Measurements from ENCODE around the gene MICU1. TPM values are rescaled to one million over a fixed set of nuclear protein-coding genes. Genes with fewer than 3 reads are reported as not detected.
"Not testable (repeated sequence)": the region's sequence is repeated elsewhere in the genome, so short reads cannot be mapped to it uniquely, and the experiment has no call there.

The MICU1 gene
- polyA plus RNA-seq, 1 experiment: 61.7 TPM

- Histone ChIP-seq H3K27me3 (ENCODE audit: control insufficient read depth, insufficient read depth, low read length) (no peaks in the 10 kb centered on the region), H3K9me3 (ENCODE audit: control insufficient read depth, insufficient read depth, low read length) (no peaks in the 10 kb centered on the region), H3K4me3 (ENCODE audit: low read depth, low read length) (no peak overlapping the region), H3K27ac (ENCODE audit: low read depth, low read length) (no peak overlapping the region)
- CTCF ChIA-PET: interaction anchor here (0.6 kb wide), 1 partner anchor 41 kb away, joined by 4 read pairs; no protein-coding TSS in a partner anchor
- no peak for DNase-seq (ENCODE audit: low read depth, low spot score)
- no peak for TF ChIP-seq CTCF (IDR thresholded peaks at IDR 0.05; ENCODE audit: low read depth, low read length)
- POLR2A ChIA-PET: no interaction called here
Measured at GRCh38 chr10:72435570-72435969, 190.3 kb downstream of the MICU1 start.

GRCh38 chr10:72430936-72431335 lies 194.9 kb downstream of the MICU1 start:
- H3K9me3 ChIP-seq (ENCODE audit: control insufficient read depth, insufficient read depth, low read length); H3K27me3 ChIP-seq (ENCODE audit: control insufficient read depth, insufficient read depth, low read length); H3K4me3 ChIP-seq (ENCODE audit: low read depth, low read length); DNase-seq (ENCODE audit: low read depth, low spot score); CTCF ChIA-PET; POLR2A ChIA-PET; H3K27ac ChIP-seq (ENCODE audit: low read depth, low read length): not testable (repeated sequence)

- no peak for DNase-seq (ENCODE audit: low read depth, low spot score)
- CTCF ChIA-PET: interaction anchor here (0.6 kb wide), 1 partner anchor 55 kb away, joined by 4 read pairs; no protein-coding TSS in a partner anchor
- POLR2A ChIA-PET: no interaction called here
Measured at GRCh38 chr10:72429931-72430330, 195.9 kb downstream of the MICU1 start.

GRCh38 chr10:72426986-72427385 lies 198.9 kb downstream of the MICU1 start:
- no peak for DNase-seq (ENCODE audit: low read depth, low spot score)

More at GRCh38 chr10:72429931-72430330, 195.9 kb downstream of the MICU1 start:
- no peak for TF ChIP-seq CTCF (IDR thresholded peaks at IDR 0.05; ENCODE audit: low read depth, low read length)
- Histone ChIP-seq H3K27me3 (ENCODE audit: control insufficient read depth, insufficient read depth, low read length) (no peaks in the 10 kb centered on the region), H3K27ac (ENCODE audit: low read depth, low read length) (no peak overlapping the region), H3K4me3 (ENCODE audit: low read depth, low read length) (no peak overlapping the region), H3K9me3 (ENCODE audit: control insufficient read depth, insufficient read depth, low read length) (no peaks in the 10 kb centered on the region)

GRCh38 chr10:72425133-72425532 lies 200.7 kb downstream of the MICU1 start:
- H3K9me3 ChIP-seq (ENCODE audit: control insufficient read depth, insufficient read depth, low read length): no peaks in the 10 kb centered on the region
- H3K4me3 ChIP-seq (ENCODE audit: low read depth, low read length): no peak overlapping the region
- CTCF ChIA-PET: no interaction called here
- H3K27me3 ChIP-seq (ENCODE audit: control insufficient read depth, insufficient read depth, low read length): no peaks in the 10 kb centered on the region
- TF ChIP-seq CTCF (IDR thresholded peaks at IDR 0.05; ENCODE audit: low read depth, low read length): no peak
- no peak for DNase-seq (ENCODE audit: low read depth, low spot score)
- POLR2A ChIA-PET: no interaction called here
- no peak overlapping the region for H3K27ac ChIP-seq (ENCODE audit: low read depth, low read length)

More at GRCh38 chr10:72426986-72427385, 198.9 kb downstream of the MICU1 start:
- no peak for TF ChIP-seq CTCF (IDR thresholded peaks at IDR 0.05; ENCODE audit: low read depth, low read length)
- no peaks in the 10 kb centered on the region for H3K9me3 ChIP-seq (ENCODE audit: control insufficient read depth, insufficient read depth, low read length)
- POLR2A ChIA-PET: no interaction called here
- H3K4me3 ChIP-seq (ENCODE audit: low read depth, low read length): no peak overlapping the region
- H3K27me3 ChIP-seq (ENCODE audit: control insufficient read depth, insufficient read depth, low read length): no peaks in the 10 kb centered on the region
- CTCF ChIA-PET: no interaction called here
- H3K27ac ChIP-seq (ENCODE audit: low read depth, low read length): no peak overlapping the region

GRCh38 chr10:72424561-72424960 lies 201.3 kb downstream of the MICU1 start:
- TF ChIP-seq CTCF (IDR thresholded peaks at IDR 0.05; ENCODE audit: low read depth, low read length): no peak
- no peak overlapping the region for H3K27ac ChIP-seq (ENCODE audit: low read depth, low read length)
- CTCF ChIA-PET: no interaction called here
- no peaks in the 10 kb centered on the region for H3K27me3 ChIP-seq (ENCODE audit: control insufficient read depth, insufficient read depth, low read length)
- DNase-seq (ENCODE audit: low read depth, low spot score): no peak
- H3K9me3 ChIP-seq (ENCODE audit: control insufficient read depth, insufficient read depth, low read length): no peaks in the 10 kb centered on the region
- POLR2A ChIA-PET: no interaction called here
- no peak overlapping the region for H3K4me3 ChIP-seq (ENCODE audit: low read depth, low read length)
